Stimulated activated CD8-positive, alpha-beta memory T cell treated with anti-CD3 and anti-CD28 coated beads, Interleukin-7, amount 100 ng/mL, for 1 hour (primary cell): ENCODE data around the gene RNU1-3.
"Not testable (repeated sequence)": the region's sequence is repeated elsewhere in the genome, so short reads cannot be mapped to it uniquely, and the experiment has no call there.

Source experiments
- DNase-seq, 2 donors: peaks; one replicate each; pipeline ENCODE4 v3.0.0-alpha.2; 2020; ENCODE audit warnings: low read depth in 2 of 2

RNU1-3 gene

GRCh38 chr1:16693449-16694307 is 26.9 kb upstream of the RNU1-3 start:
- DNase-seq, result not testable (repeated sequence)

DNA sequence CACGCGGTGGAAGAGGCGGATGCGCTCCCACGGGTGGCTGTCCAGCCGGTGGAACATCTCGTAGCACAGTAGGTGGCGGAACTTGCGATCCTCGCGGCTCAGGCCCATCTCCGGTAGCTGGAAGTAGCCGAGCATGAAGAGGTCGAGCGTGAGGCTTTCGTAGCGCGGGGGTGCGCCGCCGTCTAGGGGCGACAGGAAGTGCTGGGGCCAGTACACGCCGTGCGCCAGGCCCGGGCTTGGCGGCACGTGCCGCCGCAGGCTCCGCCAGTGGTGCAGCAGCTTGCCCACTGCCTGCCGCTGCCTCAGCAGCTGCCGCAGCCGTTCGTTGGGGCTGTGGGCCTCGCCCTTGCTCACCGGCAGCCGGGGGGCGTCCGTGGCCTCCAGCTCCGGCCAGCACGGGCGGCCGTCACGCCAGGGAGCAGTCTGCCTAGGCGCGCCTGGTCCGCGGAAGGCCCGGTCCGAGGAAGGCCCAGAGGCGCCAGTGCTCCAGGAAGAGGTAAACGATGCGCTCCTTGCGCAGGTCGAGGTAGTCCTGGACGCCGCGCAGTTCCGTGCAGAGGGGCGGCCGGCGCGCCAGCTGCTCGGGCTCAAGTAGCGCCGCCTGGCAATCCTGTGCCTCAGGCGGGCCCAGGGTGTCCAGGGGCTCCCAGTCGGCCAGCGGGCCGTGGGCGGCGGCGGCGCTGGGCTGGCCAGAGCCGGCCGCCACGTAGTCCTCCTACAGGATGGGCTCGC is 26.1 kb upstream of the RNU1-3 start:
- DNase-seq, result not testable (repeated sequence)

GRCh38 chr1:16692283-16692682 is 25.5 kb upstream of the RNU1-3 start:
- DNase-seq, result not testable (repeated sequence)

DNA sequence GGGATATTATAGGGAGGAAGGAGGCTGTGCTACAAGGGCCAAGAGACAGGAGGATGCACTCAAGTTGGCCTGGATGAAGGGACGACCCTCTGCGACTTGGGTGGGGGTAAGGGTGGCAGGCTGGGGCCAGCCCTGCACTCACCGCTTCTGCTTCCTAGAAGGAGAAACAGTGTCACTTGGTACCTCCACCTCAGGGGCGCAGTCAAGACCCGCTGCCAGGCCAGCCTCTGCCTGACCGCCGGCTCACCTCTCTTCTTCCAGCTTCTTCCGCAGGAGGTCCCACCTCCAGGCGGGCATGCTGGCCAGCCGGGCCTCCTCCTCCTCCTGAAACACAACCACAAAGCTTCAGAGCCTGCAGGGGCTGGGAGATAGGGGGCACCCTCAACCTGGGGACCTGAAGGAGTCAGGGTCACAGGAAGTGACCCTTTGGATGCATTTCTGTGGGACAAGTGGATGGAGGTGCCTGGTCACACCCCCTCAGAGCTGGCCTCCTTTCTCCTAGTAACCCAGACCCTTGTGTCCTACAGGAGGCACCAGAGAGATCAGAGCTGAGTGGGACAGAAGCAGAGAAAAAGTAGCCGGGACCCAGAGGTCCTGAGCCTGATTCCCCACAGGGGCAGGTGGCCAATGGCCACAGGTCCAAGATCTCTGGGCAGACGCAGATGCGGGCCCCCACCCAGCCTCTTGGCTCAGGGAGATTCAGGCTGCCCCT is 24.4 kb upstream of the RNU1-3 start:
- not testable (repeated sequence) for DNase-seq

GRCh38 chr1:16687132-16687800 is 20.5 kb upstream of the RNU1-3 start:
- not testable (repeated sequence) for DNase-seq

- DNase-seq, result not testable (repeated sequence)
Observed at GRCh38 chr1:16685445-16686371, 19.0 kb upstream of the RNU1-3 start.

GRCh38 chr1:16684738-16685337 is 18.1 kb upstream of the RNU1-3 start:
- not testable (repeated sequence) for DNase-seq

- DNase-seq, result not testable (repeated sequence)
Observed at GRCh38 chr1:16684152-16684551, 17.4 kb upstream of the RNU1-3 start.

- DNase-seq, result not testable (repeated sequence)
Observed at GRCh38 chr1:16682803-16683202, 16.1 kb upstream of the RNU1-3 start.

- not testable (repeated sequence) for DNase-seq
Observed at GRCh38 chr1:16680366-16680765, 13.6 kb upstream of the RNU1-3 start.

DNA sequence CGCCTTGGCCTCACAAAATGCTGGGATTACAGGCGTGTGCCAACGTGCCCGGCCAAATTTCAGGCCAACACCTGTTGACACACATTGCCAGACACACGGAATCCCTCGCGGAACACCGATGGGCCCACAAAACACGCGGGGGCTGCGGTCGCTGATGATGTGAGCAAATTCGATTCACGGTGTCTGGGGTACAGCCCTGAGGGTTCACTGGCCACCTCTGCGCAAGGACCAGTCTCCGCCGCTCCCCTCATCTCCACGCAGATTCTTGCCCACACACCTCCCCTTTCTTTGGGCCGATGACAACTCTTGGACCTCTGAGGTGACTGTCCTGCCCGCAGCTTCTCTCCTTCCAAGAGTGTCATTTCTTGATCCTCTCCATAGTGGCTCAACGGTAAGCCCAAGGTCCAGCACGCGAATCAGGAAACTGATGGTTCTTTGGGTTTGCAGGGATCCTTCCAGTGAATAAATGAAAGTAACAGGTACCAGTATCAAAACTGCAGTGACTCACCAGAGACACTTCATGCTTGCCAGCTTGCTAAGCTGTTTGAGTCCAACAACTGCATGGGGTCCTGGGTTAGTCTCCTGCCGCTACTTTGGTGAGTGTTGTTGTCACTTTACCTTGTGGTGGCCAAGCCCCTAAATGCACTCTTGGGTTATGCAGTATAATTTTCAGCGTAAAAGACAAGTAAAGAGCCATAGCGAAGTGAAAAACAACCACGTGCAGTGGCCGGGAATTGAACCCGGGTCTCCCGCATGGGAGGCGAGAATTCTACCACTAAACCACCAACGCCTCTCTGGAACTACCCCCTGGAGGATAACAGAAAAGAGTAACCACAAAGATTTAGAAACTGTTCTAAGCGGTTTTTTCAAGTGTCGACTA is 11.0 kb upstream of the RNU1-3 start:
- DNase-seq, result peak in 1 of 2 donors; percentile 10

DNA sequence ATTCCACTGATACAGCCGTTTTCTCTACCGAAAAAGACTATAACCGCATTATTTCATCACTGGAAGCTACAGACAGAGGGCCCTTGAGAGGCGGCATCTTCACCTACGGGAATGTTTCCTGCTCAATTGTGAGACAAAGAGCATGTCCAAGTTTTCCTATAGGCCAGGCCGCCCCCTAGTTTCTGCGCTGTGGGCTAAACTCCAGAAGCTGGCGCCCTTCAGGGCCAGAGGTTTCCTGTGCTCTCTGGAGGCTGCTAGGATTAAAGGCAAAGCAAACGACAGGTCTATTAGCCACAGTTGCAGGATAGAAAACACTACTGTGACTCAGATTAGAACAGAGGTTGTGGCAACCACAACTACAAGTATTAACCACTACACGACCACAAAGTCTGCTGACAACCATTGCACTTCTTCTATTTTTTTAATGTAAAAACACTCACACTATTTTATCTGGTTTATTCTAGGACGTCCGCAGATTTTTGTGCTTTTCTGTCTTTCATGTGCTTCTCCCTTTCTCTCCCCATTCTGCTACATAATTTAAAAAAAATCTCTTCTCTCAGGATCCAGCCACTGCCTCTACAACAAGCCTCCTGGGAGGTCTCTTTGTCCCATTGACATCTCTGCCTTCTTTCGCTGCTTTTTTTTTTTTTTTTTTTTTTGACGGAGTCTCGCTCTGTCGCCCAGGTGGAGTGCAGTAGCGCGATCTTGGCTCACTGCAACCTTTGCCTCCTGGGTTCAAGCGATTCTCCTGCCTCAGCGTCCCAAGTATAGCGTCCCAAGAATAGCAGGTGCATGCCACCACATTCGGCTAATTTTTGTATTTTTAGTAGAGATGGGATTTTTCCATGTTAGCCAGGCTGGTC is 10.1 kb upstream of the RNU1-3 start:
- DNase-seq, result not testable (repeated sequence)

DNA sequence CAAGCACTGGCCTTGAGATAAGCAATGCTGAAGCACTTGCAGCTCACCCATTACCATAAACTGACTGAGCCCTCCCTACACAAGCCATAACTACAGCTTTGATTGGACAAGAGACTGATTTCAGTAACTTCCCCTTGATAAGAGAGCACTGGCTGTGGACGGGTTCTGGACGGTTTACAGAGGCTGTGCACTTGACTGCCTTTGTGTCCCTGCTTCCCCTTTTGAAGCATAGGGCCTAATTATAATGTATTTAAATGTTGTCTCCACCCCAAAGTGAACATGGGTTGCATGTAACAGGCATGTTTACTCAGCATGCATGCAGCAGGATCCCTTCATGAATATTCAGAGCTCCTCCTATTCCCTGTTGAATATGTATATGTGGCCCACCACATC is 8.4 kb upstream of the RNU1-3 start:
- not testable (repeated sequence) for DNase-seq

DNA sequence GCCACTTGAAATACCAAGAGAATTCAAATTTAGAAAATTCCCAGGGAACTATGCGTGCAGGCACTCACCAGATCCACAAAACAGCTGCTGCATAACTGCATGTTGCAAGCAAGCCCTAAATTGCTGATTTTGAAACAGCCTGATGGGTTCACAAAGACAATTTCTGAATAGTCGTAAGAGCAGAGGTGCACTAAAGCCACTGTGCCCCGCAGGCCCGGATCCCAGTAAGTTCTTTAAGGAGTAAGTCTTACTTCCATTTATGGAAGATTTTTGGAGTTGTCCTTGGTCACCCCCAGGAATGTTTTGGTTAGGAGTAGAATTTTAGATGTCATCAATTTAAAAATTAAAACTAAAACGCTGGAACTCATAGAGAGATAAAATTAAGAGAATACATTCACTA is 7.2 kb upstream of the RNU1-3 start:
- not testable (repeated sequence) for DNase-seq

DNA sequence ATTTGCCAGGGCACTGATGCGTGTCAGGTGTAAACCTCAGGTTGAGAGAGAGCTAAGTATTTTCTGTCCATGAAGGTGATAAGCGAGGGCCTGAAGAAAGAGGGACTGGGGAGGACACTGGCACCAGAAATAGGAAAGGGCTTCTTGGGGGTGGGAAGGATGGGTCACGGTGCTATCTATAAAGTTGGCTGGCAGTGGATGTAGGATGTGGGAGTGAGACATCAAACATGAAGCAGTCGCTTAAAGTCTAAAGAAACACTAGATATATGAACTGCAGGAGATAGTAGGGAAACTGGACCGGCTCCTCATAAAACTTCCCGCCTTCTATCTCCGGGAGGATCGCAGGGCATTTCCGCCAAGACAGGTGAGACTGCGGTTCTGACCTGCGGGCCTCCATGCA is 912 bp downstream of the RNU1-3 start:
- DNase-seq, result not testable (repeated sequence)

DNA sequence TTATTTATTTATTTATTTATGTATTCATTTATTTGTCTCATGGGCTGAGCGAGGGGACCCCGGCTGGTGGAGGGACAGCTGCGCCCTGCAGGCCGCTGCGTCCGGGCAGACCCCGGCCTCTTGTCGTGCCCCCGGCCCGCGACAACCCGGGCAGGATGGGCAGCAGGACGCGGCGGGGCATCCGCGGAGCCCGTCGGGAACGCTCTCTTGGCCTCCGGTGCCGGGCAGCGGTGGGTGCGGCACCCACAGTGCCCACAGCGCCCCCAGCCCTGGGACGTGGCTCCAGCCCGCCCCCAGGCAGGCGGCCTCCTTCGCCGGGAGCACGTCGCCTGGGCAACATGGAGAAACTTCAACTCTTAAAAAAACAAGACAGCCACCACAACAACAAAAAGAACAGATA is 8.5 kb downstream of the RNU1-3 start:
- not testable (repeated sequence) for DNase-seq

DNA sequence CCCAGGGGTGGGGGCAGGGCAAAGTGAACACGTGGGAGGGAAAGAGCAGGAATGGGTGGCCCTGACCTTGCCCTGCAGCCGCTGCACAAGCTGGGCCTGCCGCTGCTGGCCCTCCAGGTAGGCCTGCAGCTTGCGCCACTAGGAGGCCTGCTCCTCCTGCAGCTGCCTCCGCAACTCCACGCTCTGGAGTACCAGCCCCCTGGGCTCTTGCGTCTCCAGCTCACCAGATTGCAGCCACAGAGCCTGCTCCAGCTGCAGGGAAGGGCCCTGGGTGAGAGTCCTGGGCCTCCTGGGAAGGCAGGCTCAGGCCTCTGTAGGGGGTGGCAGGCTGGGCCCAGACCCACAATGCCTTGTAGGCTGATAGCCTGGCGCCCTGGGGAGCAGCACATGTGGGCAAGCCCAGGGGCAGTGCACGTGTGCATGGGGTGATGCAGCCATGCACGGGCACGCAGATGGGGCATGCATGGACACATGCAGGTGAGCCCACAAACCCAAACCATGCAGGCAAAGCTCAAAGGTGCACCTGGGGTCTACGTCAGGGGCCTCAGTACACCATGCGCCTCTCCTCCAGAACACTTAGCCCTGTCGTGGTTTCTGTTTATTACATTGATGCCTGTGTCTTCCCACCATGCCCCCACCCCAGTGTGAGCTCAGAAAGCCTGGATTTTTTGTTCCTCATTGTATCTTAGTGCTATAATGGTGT is 9.6 kb downstream of the RNU1-3 start:
- DNase-seq, result not testable (repeated sequence)
